Fibroblast of villous mesenchyme (primary cell): ENCODE data around the gene GLIS1. TPM values are rescaled to one million over a fixed set of nuclear protein-coding genes. Genes with fewer than 3 reads are reported as not detected.
"Not testable (repeated sequence)": the region's sequence is repeated elsewhere in the genome, so short reads cannot be mapped to it uniquely, and the experiment has no call there.

Experiments
- DNase-seq: peaks from one replicate; pipeline ENCODE4 v3.0.0-alpha.2; 2010; ENCODE audit warnings: low read depth
- H3K4me3 ChIP-seq: 2 replicates; pipeline ENCODE4 v1.5.1; 2011; ENCODE audit warnings: low read depth, mild to moderate bottlenecking, low read length
- CTCF ChIP-seq: IDR thresholded peaks from 2 replicates; pipeline ENCODE4 v1.5.1; 2012; ENCODE audit warnings: low read depth, mild to moderate bottlenecking, low read length; ENCODE audit not compliant: insufficient read depth
- total RNA-seq: library from RNA; depleted of rRNA; stranded (reverse); fragments of >200 nt; gene quantifications from 2 replicates; pipeline ENCODE4 v1.2.3, GENCODE V29; 2012

Gene GLIS1
- total RNA-seq, 1 donor, result 0.43 TPM

GRCh38 chr1:53769184-53769583 lies 30.2 kb upstream of the GLIS1 start:
- no peak overlapping the region for H3K4me3 ChIP-seq
- TF ChIP-seq CTCF, result no peak
- no peak for DNase-seq

GRCh38 chr1:53766831-53767405 lies 28.0 kb upstream of the GLIS1 start:
- no peak for TF ChIP-seq CTCF
- peak; percentile 83 for DNase-seq
- H3K4me3 ChIP-seq, result peak overlapping the region; percentile 48

- TF ChIP-seq CTCF, result no peak
- H3K4me3 ChIP-seq, result peak overlapping the region; percentile 48
- no peak for DNase-seq
These were observed 27.3 kb upstream of the GLIS1 start for GRCh38 chr1:53766194-53766742.

- H3K4me3 ChIP-seq, result no peak overlapping the region
- DNase-seq, result peak; percentile 52
These were observed 26.7 kb upstream of the GLIS1 start for GRCh38 chr1:53765657-53766056.

GRCh38 chr1:53763911-53764310 lies 24.9 kb upstream of the GLIS1 start:
- no peak for DNase-seq
- TF ChIP-seq CTCF, result no peak
- no peak overlapping the region for H3K4me3 ChIP-seq

More at GRCh38 chr1:53765657-53766056, 26.7 kb upstream of the GLIS1 start:
- no peak for TF ChIP-seq CTCF

- peak; percentile 29 for TF ChIP-seq CTCF
- H3K4me3 ChIP-seq, result no peak overlapping the region
- no peak for DNase-seq
These were observed 24.5 kb upstream of the GLIS1 start for GRCh38 chr1:53763461-53763860.

GRCh38 chr1:53760497-53760896 lies 21.5 kb upstream of the GLIS1 start:
- not testable (repeated sequence) for DNase-seq, H3K4me3 ChIP-seq
